Endothelial cell of umbilical vein (primary cell): ENCODE results near the gene GSE1. TPM values are rescaled to one million over a fixed set of nuclear protein-coding genes. Genes with fewer than 3 reads are reported as not detected.

Experiments
- BruUV-seq: library from RNA; stranded (reverse); fragments of 400-500 nt; replicated peaks from 2 replicates; lab custom pipeline; 2021; lab: Mats Ljungman, UMichigan
- CTCF ChIA-PET: fragments of 300-600, 350-600 bp; sonication (Branson Sonifier 250); formaldehyde crosslinking; loops from one replicate; lab custom pipeline; 2021; ENCODE audit warnings: antibody characterized with exemption, inconsistent platforms; lab: Charles Lee
- POLR2A ChIA-PET: fragments of 300-600, 350-600 bp; sonication (Branson Sonifier 250); formaldehyde crosslinking; loops from one replicate; lab custom pipeline; 2021; ENCODE audit warnings: antibody characterized with exemption, inconsistent platforms; lab: Charles Lee
- DNase-seq: peaks from one replicate; pipeline ENCODE4 v3.0.0-alpha.2; 2011; ENCODE audit warnings: low read depth, low spot score
- FAIRE-seq: peaks from 2 replicates; lab custom pipeline; 2011; peaks lifted over from hg19 to GRCh38; lab: Jason Lieb, UNC
- H2AFZ ChIP-seq: 2 replicates; pipeline ENCODE4 v1.6.0; 2012; ENCODE audit warnings: low read depth, low read length, control low read depth, inconsistent platforms
- H3K27ac ChIP-seq: 2 replicates; pipeline ENCODE4 v1.5.1; 2011; ENCODE audit warnings: low read depth, mild to moderate bottlenecking, control low read depth, low read length, moderate library complexity; ENCODE audit not compliant: insufficient read depth
- H3K27me3 ChIP-seq, 2 experiments: 2 replicates each; pipeline versions ENCODE4 v1.6.0 to v1.6.1; 2011; ENCODE audit warnings: low read length in 2 of 2, mixed read lengths in 1 of 2; ENCODE audit not compliant: control insufficient read depth in 2 of 2, insufficient read depth in 2 of 2
- H3K36me3 ChIP-seq, 2 experiments: 2 replicates in 1 of 2; 3 replicates in 1 of 2; pipeline ENCODE4 v1.5.1; 2011; ENCODE audit warnings: low read length in 2 of 2, mild to moderate bottlenecking in 1 of 2, moderate library complexity in 1 of 2; ENCODE audit not compliant: control insufficient read depth in 2 of 2, insufficient read depth in 2 of 2; ENCODE audit errors: extremely low read depth in 1 of 2
- H3K4me1 ChIP-seq: 3 replicates; pipeline ENCODE4 v1.5.1; 2011; ENCODE audit warnings: mild to moderate bottlenecking, low read length; ENCODE audit not compliant: control insufficient read depth, insufficient read depth; ENCODE audit errors: extremely low read depth
- H3K4me2 ChIP-seq: 2 replicates; pipeline ENCODE4 v1.6.1; 2011; ENCODE audit warnings: low read length, control low read depth, mixed read lengths; ENCODE audit not compliant: insufficient read depth
- H3K4me3 ChIP-seq, 3 experiments: fragments of 200-600 bp in 1 of 3; sonication (generic), shearing (Covaris generic) in 1 of 3; replicated peaks in 1 of 3; 2 replicates each; pipeline ENCODE4 v1.5.1; 2011 to 2016; ENCODE audit warnings: control low read depth in 3 of 3, low read length in 3 of 3, mild to moderate bottlenecking in 2 of 3, inconsistent platforms in 1 of 3, low read depth in 1 of 3, moderate library complexity in 1 of 3; ENCODE audit not compliant: insufficient read depth in 1 of 3
- H3K79me2 ChIP-seq: 2 replicates; pipeline ENCODE4 v1.6.0; 2012; ENCODE audit warnings: low read length, inconsistent platforms; ENCODE audit not compliant: control insufficient read depth, insufficient read depth
- H3K9ac ChIP-seq: replicated peaks from 2 replicates; pipeline ENCODE3; 2011; ENCODE audit warnings: low read length, control low read depth; ENCODE audit not compliant: insufficient read depth; ENCODE audit errors: extremely low read depth
- H3K9me1 ChIP-seq: replicated peaks from 3 replicates; pipeline ENCODE4 v1.6.0; 2011; ENCODE audit warnings: mild to moderate bottlenecking, low read length; ENCODE audit not compliant: control insufficient read depth, insufficient read depth; ENCODE audit errors: extremely low read depth
- H3K9me3 ChIP-seq: replicated peaks from 2 replicates; pipeline ENCODE4 v1.5.1; 2012; ENCODE audit warnings: low read length, inconsistent platforms; ENCODE audit not compliant: control insufficient read depth, insufficient read depth
- H4K20me1 ChIP-seq: replicated peaks from 2 replicates; pipeline ENCODE3; 2011; ENCODE audit warnings: mild to moderate bottlenecking, low read length; ENCODE audit not compliant: control insufficient read depth, insufficient read depth; ENCODE audit errors: extremely low read depth
- CTCF ChIP-seq, 2 donors: IDR thresholded peaks; 1 replicate in 1 of 2; 2 replicates in 1 of 2; pipeline ENCODE4 v1.5.1; 2011; ENCODE audit warnings: low read length in 2 of 2, mild to moderate bottlenecking in 2 of 2, moderate library complexity in 2 of 2, control low read depth in 1 of 2, inconsistent platforms in 1 of 2, low read depth in 1 of 2; ENCODE audit not compliant: insufficient read depth in 1 of 2; ENCODE audit errors: extremely low read depth in 1 of 2
- FOS ChIP-seq: IDR thresholded peaks from 2 replicates; pipeline ENCODE4 v1.6.1; 2011; ENCODE audit warnings: mild to moderate bottlenecking, low read length, moderate library complexity, borderline replicate concordance; ENCODE audit not compliant: insufficient read depth
- GATA2 ChIP-seq: IDR thresholded peaks from 2 replicates; pipeline ENCODE4 v1.7.0; 2011; ENCODE audit warnings: low read depth, mild to moderate bottlenecking, moderate library complexity, mixed read lengths, low read length; ENCODE audit not compliant: insufficient read length, insufficient read depth
- JUN ChIP-seq: IDR thresholded peaks from 2 replicates; pipeline ENCODE4 v1.6.1; 2011; ENCODE audit warnings: borderline replicate concordance, low read depth; ENCODE audit not compliant: insufficient read length, insufficient read depth
- MYC ChIP-seq: IDR thresholded peaks from one replicate; pipeline ENCODE4 v1.6.1; 2011; ENCODE audit warnings: mild to moderate bottlenecking, low read depth, low read length
- dilution Hi-C: fragments of 300-500 bp; cut with MboI; formaldehyde crosslinking; loops from one replicate; pipeline ENCODE4 v1.15.0; 2019; ENCODE audit warnings: low sequenced_read_pairs; ENCODE audit not compliant: extremely low pct_ligation_motif_present
- intact Hi-C: fragments of 100-400 bp; cut with micrococcal nuclease; formaldehyde crosslinking; loops from one replicate; pipeline ENCODE4 v1.10.0; 2022
- polyA plus RNA-seq, 4 experiments: library from polyadenylated mRNA; depleted of rRNA in 3 of 4; stranded (reverse) in 3 of 4; unstranded in 1 of 4; fragments of >200 nt; gene quantifications; 2 replicates each; pipeline versions ENCODE4 v1.2.1 to v1.2.3, GENCODE V29; 2011 to 2012; ENCODE audit warnings: missing spikeins in 1 of 4
- total RNA-seq: library from RNA; stranded (reverse); gene quantifications from 2 replicates; pipeline ENCODE4 v1.2.3, GENCODE V29; 2021

GSE1 gene
- total and polyA plus RNA-seq, 2 donors (not counting 3 experiments of a cell fraction or from before 2014, with no cell fraction given) = 4.2 to 18.3 TPM

GRCh38 chr16:85680352-85680944 is 67.3 kb downstream of the GSE1 start:
- BruUV-seq = no TSS peak
- Histone ChIP-seq H4K20me1 (no peaks in the 10 kb centered on the region), H3K4me2 (no peak overlapping the region), H3K9me3 (no peaks in the 10 kb centered on the region), H3K9me1 (no peaks in the 10 kb centered on the region), H3K79me2 (no peaks in the 10 kb centered on the region), H2AFZ (no peak overlapping the region), H3K27me3 (no peaks in the 10 kb centered on the region), H3K9ac (no peak overlapping the region), H3K4me1 (no peaks in the 10 kb centered on the region), H3K4me3 (no peak overlapping the region), H3K36me3 (peaks cover 0 to 3% of the 10 kb centered on the region in 2 experiments), H3K27ac (no peak overlapping the region)
- CTCF ChIA-PET = interaction anchor here (1.4 to 8.1 kb wide), 2 partner anchors 37 kb away, joined by 3 to 73 read pairs; no protein-coding TSS in a partner anchor
- TF ChIP-seq GATA2 = no peak
- no peak for TF ChIP-seq FOS
- TF ChIP-seq CTCF (IDR thresholded peaks at IDR 0.05; ENCODE audit: extremely low read depth in 1 of 2, insufficient read depth in 1 of 2, low read depth in 1 of 2, low read length in 2 of 2) = no peak
- no peak for TF ChIP-seq JUN
- dilution Hi-C loops = no loop called here
- intact Hi-C loops = no loop called here
- FAIRE-seq (no peak), DNase-seq (no peak)
- POLR2A ChIA-PET = no interaction called here

- no TSS peak for BruUV-seq
- DNase-seq (no peak), FAIRE-seq (no peak)
- no peak overlapping the region for H3K4me3 ChIP-seq
- H3K36me3 ChIP-seq = peaks cover 0 to 3% of the 10 kb centered on the region in 2 experiments
- dilution Hi-C loops = no loop called here
- ChIA-PET POLR2A (no interaction called here), CTCF (interaction anchor here (1.2 to 1.4 kb wide), 2 partner anchors 15 to 36 kb away, joined by 3 read pairs; no protein-coding TSS in a partner anchor)
- no peak overlapping the region for H3K9ac ChIP-seq
- no peaks in the 10 kb centered on the region for H3K9me3 ChIP-seq
- no peaks in the 10 kb centered on the region for H4K20me1 ChIP-seq
- TF ChIP-seq MYC = no peak
- H3K27me3 ChIP-seq = no peaks in the 10 kb centered on the region
- no peaks in the 10 kb centered on the region for H3K9me1 ChIP-seq
- H3K4me2 ChIP-seq = no peak overlapping the region
- H3K4me1 ChIP-seq = no peaks in the 10 kb centered on the region
- intact Hi-C loops = no loop called here
- no peak overlapping the region for H3K27ac ChIP-seq
- H2AFZ ChIP-seq = no peak overlapping the region
- H3K79me2 ChIP-seq = no peaks in the 10 kb centered on the region
Measured at GRCh38 chr16:85681255-85681654, 68.1 kb downstream of the GSE1 start.
